Fibroblast of skin of right quadriceps (primary cell): ENCODE data around the gene PLA2G5.
"Not testable (repeated sequence)": the region's sequence is repeated elsewhere in the genome, so short reads cannot be mapped to it uniquely, and the experiment has no call there.

ENCODE experiments used
- DNase-seq: peaks from one replicate; pipeline ENCODE4 v3.0.0-alpha.2; 2013

Gene PLA2G5

DNA sequence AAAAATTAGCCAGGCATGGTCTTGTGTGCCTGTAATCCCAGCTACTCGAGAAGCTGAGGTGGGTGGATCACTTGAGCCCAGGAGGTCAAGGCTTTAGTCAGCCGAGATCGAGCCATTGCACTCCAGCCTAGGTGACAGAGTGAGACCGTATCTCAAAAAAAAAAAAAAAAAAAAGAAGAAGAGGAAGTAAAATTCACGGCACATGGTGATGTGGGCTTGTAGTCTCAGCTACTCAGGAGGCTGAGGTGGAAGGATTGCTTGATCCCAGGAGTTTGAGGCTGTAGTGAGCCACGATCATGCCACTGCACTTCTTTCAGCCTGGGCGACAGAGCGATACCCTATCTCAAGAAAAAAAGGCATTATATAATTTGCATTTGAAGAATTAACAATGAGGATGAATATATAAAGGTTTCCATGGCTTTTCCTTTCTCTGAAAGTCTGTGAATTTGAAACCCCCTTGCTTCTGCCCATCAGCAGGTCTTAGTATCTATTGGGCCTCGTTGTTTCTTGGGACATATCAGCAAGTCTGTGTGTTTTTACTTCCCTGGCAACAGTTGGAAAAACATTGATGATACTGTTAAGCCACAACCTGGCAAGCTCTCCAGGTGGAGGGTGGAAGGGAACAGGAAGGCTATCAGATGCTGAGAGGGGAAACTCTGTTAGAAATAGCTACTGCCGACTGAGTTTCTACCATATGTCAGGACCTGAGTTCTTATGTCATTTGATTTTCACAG is 53.9 kb downstream of the PLA2G5 start:
- no peak for DNase-seq

- DNase-seq = peak; percentile 77
Observed at GRCh38 chr1:20124456-20125057, 54.6 kb downstream of the PLA2G5 start.

GRCh38 chr1:20125100-20125499 is 55.1 kb downstream of the PLA2G5 start:
- no peak for DNase-seq

- no peak for DNase-seq
Observed at GRCh38 chr1:20126041-20126805, 56.2 kb downstream of the PLA2G5 start.

- DNase-seq = no peak
Observed at GRCh38 chr1:20126806-20127440, 56.9 kb downstream of the PLA2G5 start.

GRCh38 chr1:20130518-20130917 is 60.5 kb downstream of the PLA2G5 start:
- DNase-seq = not testable (repeated sequence)

- DNase-seq = no peak
Observed at GRCh38 chr1:20134995-20135394, 65.0 kb downstream of the PLA2G5 start.

DNA sequence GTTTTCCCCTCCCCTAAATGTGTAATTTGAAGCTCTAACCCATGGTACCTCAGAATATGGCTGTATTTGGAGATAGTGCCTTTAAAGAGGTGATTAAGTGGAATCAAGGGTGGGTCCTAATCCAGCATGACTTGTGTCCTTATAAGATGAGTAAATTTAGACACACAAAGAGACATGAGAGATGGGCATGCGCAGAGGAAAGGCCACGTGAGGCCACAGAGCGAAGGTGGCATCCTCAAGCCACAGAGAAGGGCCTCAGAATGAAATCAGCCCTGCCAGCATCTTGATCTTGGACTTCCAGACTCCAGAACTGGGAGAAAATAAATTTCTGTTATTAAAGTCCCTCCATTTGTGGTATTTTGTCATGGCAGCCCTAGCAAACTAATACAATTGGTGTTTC is 66.3 kb downstream of the PLA2G5 start:
- DNase-seq = no peak

DNA sequence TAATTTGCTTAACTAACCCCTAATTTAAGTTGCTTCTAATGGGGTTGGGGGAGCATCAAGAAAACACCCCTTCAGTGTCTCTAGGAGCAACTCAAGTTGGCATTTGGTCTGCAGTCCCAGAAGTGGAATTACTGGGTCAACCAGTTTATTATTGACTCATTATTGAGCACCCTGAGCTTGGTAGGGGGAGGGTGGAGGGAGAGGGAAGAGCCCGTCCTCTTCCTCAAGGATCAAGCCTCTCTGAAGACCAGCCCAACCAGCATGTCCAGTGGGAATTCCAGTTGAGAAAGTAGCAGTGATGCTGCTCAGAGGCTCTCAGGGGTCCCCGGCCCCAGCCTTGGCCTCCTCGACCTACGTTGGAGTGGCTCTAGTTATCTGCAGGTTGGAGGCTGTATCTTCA is 67.1 kb downstream of the PLA2G5 start:
- DNase-seq = no peak

DNA sequence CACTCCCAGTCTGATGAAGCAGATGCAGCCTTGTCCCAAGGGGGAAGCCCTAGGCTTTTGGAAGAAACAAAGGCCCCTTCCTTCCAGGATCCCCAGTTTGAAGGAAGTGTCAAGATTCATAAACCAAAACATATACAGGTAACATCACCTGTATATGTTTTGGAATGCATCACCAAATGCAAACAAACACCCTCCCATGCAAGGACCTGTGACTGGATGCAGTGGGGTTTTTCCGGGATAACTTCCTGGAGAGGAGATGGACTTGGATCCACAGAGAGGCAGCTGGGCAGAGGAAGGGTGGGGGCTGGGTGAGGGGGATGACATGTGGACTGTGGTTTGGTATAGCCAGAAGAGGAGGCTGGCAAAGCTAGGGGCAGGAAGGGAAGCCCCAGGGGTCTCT is 67.6 kb downstream of the PLA2G5 start:
- no peak for DNase-seq

DNA sequence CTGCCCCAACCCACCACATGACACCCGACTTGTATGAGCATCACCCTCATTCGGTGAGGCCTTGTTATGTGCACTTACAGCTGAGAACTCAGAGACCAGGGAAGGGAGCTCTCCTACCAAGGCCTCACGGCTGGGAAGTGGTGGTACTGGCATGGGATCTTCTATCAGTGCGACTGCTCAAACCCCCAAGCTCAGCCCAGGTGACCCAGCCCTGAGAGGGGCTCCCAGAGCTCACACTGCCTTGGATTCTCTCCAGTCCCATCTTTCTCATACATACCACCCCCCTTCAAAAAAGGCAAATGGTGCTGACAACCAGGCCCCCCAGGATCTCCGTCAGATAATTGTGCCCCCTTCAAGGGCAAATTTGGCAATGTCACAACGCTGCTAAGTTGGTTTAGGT is 68.4 kb downstream of the PLA2G5 start:
- no peak for DNase-seq

- no peak for DNase-seq
Observed at GRCh38 chr1:20138961-20139550, 69.1 kb downstream of the PLA2G5 start, which contains the start of gene PLA2G2F. Gene PLA2G2F, plus strand, starts transcription at chr1:20139323. Its CDS starts 105 bp downstream, at chr1:20139428.

GRCh38 chr1:20139776-20140612 is 70.0 kb downstream of the PLA2G5 start:
- DNase-seq = no peak

DNA sequence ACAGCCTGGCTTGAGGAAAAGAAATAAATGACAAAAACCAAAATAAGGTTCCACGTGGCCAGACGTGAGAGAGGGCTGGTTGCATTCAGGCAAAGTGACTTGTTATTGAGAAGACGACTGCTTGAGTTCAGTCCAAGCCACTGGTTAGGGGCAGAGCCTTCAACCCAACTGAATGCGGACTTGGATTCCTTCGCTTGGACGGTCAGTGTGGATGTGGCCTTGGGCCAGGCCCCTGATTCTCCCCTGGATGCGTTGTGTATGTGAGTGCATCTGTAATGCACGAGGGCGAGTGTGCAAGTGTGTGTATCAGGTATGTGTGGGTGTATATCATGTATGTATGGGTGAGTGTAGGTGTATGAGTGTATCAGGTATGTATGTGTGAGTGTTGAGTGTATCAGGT is 71.0 kb downstream of the PLA2G5 start:
- DNase-seq = no peak

GRCh38 chr1:20141466-20141865 is 71.5 kb downstream of the PLA2G5 start:
- no peak for DNase-seq
